B cell (primary cell): ENCODE results near the gene LCP1. TPM values are rescaled to one million over a fixed set of nuclear protein-coding genes. Genes with fewer than 3 reads are reported as not detected.
A peak's percentile ranks its signal among the peaks of the same experiment; 100 is the strongest.

Source experiments
- ATAC-seq: fragments of 200-7000 bp; cut with Tn5 transposase; one replicate; pipeline ENCODE4 v1.10.0; 2021; ENCODE audit warnings: low read depth, mild to moderate bottlenecking, moderate number of reproducible peaks, moderate library complexity
- CTCF ChIA-PET: fragments of 350-600 bp; sonication (Branson Sonifier 250); formaldehyde crosslinking; loops from one replicate; lab custom pipeline; 2021; ENCODE audit warnings: antibody characterized with exemption, inconsistent platforms; lab: Charles Lee
- POLR2A ChIA-PET: fragments of 350-600 bp; sonication (Branson Sonifier 250); formaldehyde crosslinking; loops from one replicate; lab custom pipeline; 2021; ENCODE audit warnings: antibody characterized with exemption; lab: Charles Lee
- DNase-seq: peaks from one replicate; pipeline ENCODE4 v3.0.0; 2013
- H2AFZ ChIP-seq: 2 replicates; pipeline ENCODE4 v1.6.1; 2012; ENCODE audit warnings: mild to moderate bottlenecking, low read depth, low read length; ENCODE audit not compliant: insufficient read depth, poor library complexity, severe bottlenecking
- H3K27ac ChIP-seq, 2 donors: 1 replicate in 1 of 2; 2 replicates in 1 of 2; pipeline ENCODE4 v1.5.1; 2012 to 2013; ENCODE audit warnings: low read length in 2 of 2, mild to moderate bottlenecking in 2 of 2, moderate library complexity in 1 of 2
- H3K27me3 ChIP-seq, 4 experiments: fragments of 200-600 bp in 1 of 4; sonication (generic) in 1 of 4; replicated peaks in 1 of 4; 1 replicate in 2 of 4; 2 replicates in 2 of 4; pipeline versions ENCODE4 v1.6.1 to v1.7.0; 2013 to 2016; ENCODE audit warnings: low read length in 3 of 4, mild to moderate bottlenecking in 2 of 4, mixed read lengths in 1 of 4, moderate library complexity in 1 of 4; ENCODE audit not compliant: insufficient read depth in 4 of 4, control insufficient read depth in 3 of 4; ENCODE audit errors: control extremely low read depth in 1 of 4
- H3K36me3 ChIP-seq, 2 experiments: replicated peaks in 1 of 2; 1 replicate in 1 of 2; 2 replicates in 1 of 2; pipeline versions ENCODE4 v1.6.1 to v1.7.1; 2013; ENCODE audit warnings: low read length in 1 of 2; ENCODE audit not compliant: insufficient read depth in 2 of 2, control insufficient read depth in 1 of 2; ENCODE audit errors: control extremely low read depth in 1 of 2, extremely low read depth in 1 of 2
- H3K4me1 ChIP-seq, 2 donors: fragments of 200-600 bp in 1 of 2; sonication (generic) in 1 of 2; 1 replicate in 1 of 2; 2 replicates in 1 of 2; pipeline versions ENCODE4 v1.5.1 to v1.6.1; 2013 to 2017; ENCODE audit warnings: low read length in 2 of 2; ENCODE audit not compliant: control insufficient read depth in 2 of 2, insufficient read depth in 2 of 2
- H3K4me2 ChIP-seq: replicated peaks from 2 replicates; pipeline ENCODE3; 2012; ENCODE audit warnings: mild to moderate bottlenecking, low read depth, low read length; ENCODE audit not compliant: poor library complexity, severe bottlenecking
- H3K4me3 ChIP-seq, 5 experiments: fragments of 200-600 bp in 1 of 5; sonication (generic) in 1 of 5; 1 replicate in 3 of 5; 2 replicates in 2 of 5; pipeline versions ENCODE4 v1.5.1 to v1.7.0; 2011 to 2016; ENCODE audit warnings: low read length in 4 of 5, mild to moderate bottlenecking in 4 of 5, low read depth in 2 of 5, control low read depth in 1 of 5, moderate library complexity in 1 of 5; ENCODE audit not compliant: insufficient read depth in 1 of 5; ENCODE audit errors: control extremely low read depth in 1 of 5, extremely low read depth in 1 of 5
- H3K79me2 ChIP-seq: fragments of 200-600 bp; sonication (generic); one replicate; pipeline ENCODE4 v1.6.0; 2016; ENCODE audit warnings: low read length; ENCODE audit not compliant: control insufficient read depth, insufficient read depth
- H3K9ac ChIP-seq: fragments of 200-600 bp; sonication (generic); 2 replicates; pipeline ENCODE4 v1.6.1; 2017; ENCODE audit warnings: mild to moderate bottlenecking, low read length, moderate library complexity
- H3K9me3 ChIP-seq, 3 donors: one replicate each; pipeline versions ENCODE4 v1.6.1 to v1.7.1; 2013; ENCODE audit warnings: low read length in 2 of 3; ENCODE audit not compliant: control insufficient read depth in 2 of 3, insufficient read depth in 1 of 3; ENCODE audit errors: control extremely low read depth in 1 of 3
- H4K20me1 ChIP-seq: 2 replicates; pipeline ENCODE4 v1.6.0; 2012; ENCODE audit warnings: mild to moderate bottlenecking, low read length; ENCODE audit not compliant: insufficient read depth, control insufficient read depth, poor library complexity, severe bottlenecking
- H3K27ac Mint-ChIP-seq: one replicate; pipeline ENCODE4 v1.8.0; 2021; ENCODE audit warnings: mixed read lengths
- H3K27me3 Mint-ChIP-seq: one replicate; pipeline ENCODE4 v1.8.0; 2021; ENCODE audit warnings: mixed read lengths
- H3K4me1 Mint-ChIP-seq: one replicate; pipeline ENCODE4 v1.8.0; 2021; ENCODE audit warnings: mixed read lengths
- H3K4me3 Mint-ChIP-seq: one replicate; pipeline ENCODE4 v1.8.0; 2021; ENCODE audit warnings: mixed read lengths
- H3K9me3 Mint-ChIP-seq: one replicate; pipeline ENCODE4 v1.8.0; 2022; ENCODE audit warnings: mixed read lengths; ENCODE audit not compliant: insufficient read depth
- CTCF ChIP-seq: fragments of 200-600 bp; IDR thresholded peaks from one replicate; pipeline ENCODE4 v1.8.0; 2022; ENCODE audit warnings: antibody characterized with exemption, mild to moderate bottlenecking
- EZH2 ChIP-seq: IDR thresholded peaks from 2 replicates; pipeline ENCODE4 v1.6.1; 2012; ENCODE audit warnings: borderline replicate concordance, low read depth, mild to moderate bottlenecking, moderate library complexity, low read length; ENCODE audit not compliant: insufficient read depth, poor library complexity, severe bottlenecking
- WGBS: methylation state at CpG from one replicate; pipeline ENCODE4 v1.1.5; 2013; ENCODE audit warnings: missing lambda C conversion rate; ENCODE audit not compliant: insufficient coverage; 5-methylcytosine and 5-hydroxymethylcytosine counted together
- intact Hi-C: fragments of 100-400 bp; cut with micrococcal nuclease; formaldehyde crosslinking; loops from one replicate; pipeline ENCODE4 v1.10.0; 2022
- polyA plus RNA-seq: library from polyadenylated mRNA; depleted of rRNA; stranded (reverse); fragments of >200 nt; gene quantifications from 2 replicates; pipeline ENCODE4 v1.2.3, GENCODE V29; 2012
- total RNA-seq, 2 donors: library from RNA; stranded (reverse); fragments of 120-200 nt in 1 of 2; gene quantifications; 1 replicate in 1 of 2; 2 replicates in 1 of 2; pipeline versions ENCODE4 v1.2.3 to v1.2.4, GENCODE V29; 2013 to 2022

LCP1 gene
- total and polyA plus RNA-seq, 2 donors (not counting 1 experiment from before 2014, with no cell fraction given) = 151 to 243 TPM

GRCh38 chr13:46211116-46211482 lies 29.1 kb upstream of the LCP1 start:
- peaks cover 16% of the 10 kb centered on the region for H3K4me1 Mint-ChIP-seq
- H3K79me2 ChIP-seq = no peaks in the 10 kb centered on the region
- TF ChIP-seq EZH2 = no peak
- no peak for TF ChIP-seq CTCF
- H3K4me2 ChIP-seq = peak overlapping the region; percentile 81
- peak; percentile 29 for ATAC-seq
- no peaks in the 10 kb centered on the region for H4K20me1 ChIP-seq
- peak overlapping the region; percentile 47 to 85 (median 63) for H3K4me3 ChIP-seq
- 3% methylated on average over 3 of the region's 9 CpGs for WGBS
- no peaks in the 10 kb centered on the region for H3K9me3 Mint-ChIP-seq
- peak; percentile 45 for DNase-seq
- ChIA-PET CTCF (interaction anchor here (0.6 to 2.0 kb wide), 9 partner anchors 9 to 392 kb away, joined by 3 to 6 read pairs (median 3); no protein-coding TSS in a partner anchor), POLR2A (interaction anchor here (0.6 to 0.9 kb wide), 2 partner anchors 11 to 29 kb away, joined by 3 to 8 read pairs; partner anchors contain the start of gene LCP1)
- peak overlapping the region; percentile 59 for H3K27ac Mint-ChIP-seq
- H3K9me3 ChIP-seq = no peaks in the 10 kb centered on the region
- no peaks in the 10 kb centered on the region for H3K27me3 ChIP-seq
- no peaks in the 10 kb centered on the region for H3K27me3 Mint-ChIP-seq
- H3K4me1 ChIP-seq = peaks cover 10 to 11% of the 10 kb centered on the region in 2 donors
- H2AFZ ChIP-seq = peak overlapping the region; percentile 77
- no peak overlapping the region for H3K27ac ChIP-seq
- H3K9ac ChIP-seq = peak overlapping the region; percentile 75
- H3K36me3 ChIP-seq = no peaks in the 10 kb centered on the region
- peak overlapping the region; percentile 87 for H3K4me3 Mint-ChIP-seq
- intact Hi-C loops = loop anchor here (1.0 to 2.0 kb wide), 4 partner anchors 9 to 159 kb away; partner anchors contain the start of gene ZC3H13

GRCh38 chr13:46210362-46211083 lies 28.5 kb upstream of the LCP1 start:
- TF ChIP-seq EZH2 = no peak
- no peak for TF ChIP-seq CTCF
- Histone ChIP-seq H3K9ac (peak overlapping the region; percentile 75), H3K27ac (no peak overlapping the region), H3K27me3 (no peaks in the 10 kb centered on the region), H3K79me2 (no peaks in the 10 kb centered on the region), H3K4me2 (peak overlapping the region; percentile 81), H3K4me3 (peak overlapping the region in 2 of 5 experiments; percentile 81 to 85), H3K9me3 (no peaks in the 10 kb centered on the region), H3K4me1 (peaks cover 10 to 11% of the 10 kb centered on the region in 2 donors), H4K20me1 (no peaks in the 10 kb centered on the region), H3K36me3 (no peaks in the 10 kb centered on the region), H2AFZ (peak overlapping the region; percentile 77)
- H3K27ac Mint-ChIP-seq = no peak overlapping the region
- 51% methylated on average over 4 of the region's 6 CpGs for WGBS
- peaks cover 16% of the 10 kb centered on the region for H3K4me1 Mint-ChIP-seq
- peak overlapping the region; percentile 87 for H3K4me3 Mint-ChIP-seq
- no peaks in the 10 kb centered on the region for H3K9me3 Mint-ChIP-seq
- ATAC-seq (no peak), DNase-seq (no peak)
- intact Hi-C loops = loop anchor here (1.0 to 2.0 kb wide), 4 partner anchors 8 to 158 kb away; partner anchors contain the start of gene ZC3H13
- ChIA-PET CTCF (interaction anchor here (0.6 to 2.0 kb wide), 8 partner anchors 8 to 393 kb away, joined by 3 to 6 read pairs (median 4); no protein-coding TSS in a partner anchor), POLR2A (interaction anchor here (0.6 to 0.9 kb wide), 2 partner anchors 11 to 28 kb away, joined by 3 to 8 read pairs; partner anchors contain the start of gene LCP1)
- no peaks in the 10 kb centered on the region for H3K27me3 Mint-ChIP-seq
